ENCODE results near the gene ARF1. TPM values are rescaled to one million over a fixed set of nuclear protein-coding genes. Genes with fewer than 3 reads are reported as not detected.

Gene ARF1
- total and polyA plus RNA-seq, 2 of the 13 experiments (the other 11 are each of a cell fraction or from before 2014, with no cell fraction given) = 186 to 327 TPM

DNA sequence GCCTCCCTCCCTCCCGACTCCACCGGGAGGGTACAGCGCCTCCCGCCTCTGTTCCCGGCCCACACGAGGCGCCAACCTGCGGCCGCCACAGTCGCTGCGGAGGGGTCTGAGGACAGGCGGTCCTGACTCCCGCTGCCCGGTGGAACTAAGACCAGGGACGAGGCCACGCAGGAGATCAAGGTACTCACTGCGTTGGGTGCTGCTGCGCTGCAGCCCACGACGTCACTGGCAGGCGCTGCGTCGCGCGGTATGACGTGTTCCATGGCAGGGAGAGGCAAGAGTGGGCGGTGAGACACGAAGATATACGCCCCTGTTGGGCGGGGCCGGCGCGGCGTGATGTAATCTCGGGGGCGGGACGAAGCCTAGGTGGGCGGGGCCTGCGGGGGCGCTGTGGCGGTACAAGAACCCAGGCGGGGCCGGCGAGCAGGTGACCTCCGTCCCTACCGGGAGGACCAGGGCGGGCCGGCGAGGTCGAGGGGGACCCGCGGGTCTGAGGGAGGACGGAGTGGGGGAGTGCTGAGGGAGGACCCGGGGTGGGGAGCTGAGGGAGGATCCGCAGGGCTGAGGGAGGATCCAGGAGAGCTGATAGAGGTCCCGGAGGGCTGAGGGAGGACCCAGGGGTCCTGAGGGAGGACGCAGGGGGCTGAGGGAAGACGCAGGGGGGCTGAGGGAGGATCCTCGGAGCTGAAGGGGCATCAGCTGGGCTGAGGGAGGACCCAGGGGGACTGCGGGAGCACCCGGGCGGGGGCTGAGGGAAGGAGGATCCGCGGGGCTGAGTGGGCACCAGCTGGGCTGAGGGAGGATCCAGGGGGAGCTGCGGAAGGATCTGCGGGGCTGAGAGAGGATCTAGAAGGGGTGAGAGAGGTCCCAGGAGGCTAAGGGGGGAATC lies 26.8 kb downstream of the ARF1 start, which contains the start of gene MRPL55 (continued):
- TF ChIP-seq, protein P1, sequence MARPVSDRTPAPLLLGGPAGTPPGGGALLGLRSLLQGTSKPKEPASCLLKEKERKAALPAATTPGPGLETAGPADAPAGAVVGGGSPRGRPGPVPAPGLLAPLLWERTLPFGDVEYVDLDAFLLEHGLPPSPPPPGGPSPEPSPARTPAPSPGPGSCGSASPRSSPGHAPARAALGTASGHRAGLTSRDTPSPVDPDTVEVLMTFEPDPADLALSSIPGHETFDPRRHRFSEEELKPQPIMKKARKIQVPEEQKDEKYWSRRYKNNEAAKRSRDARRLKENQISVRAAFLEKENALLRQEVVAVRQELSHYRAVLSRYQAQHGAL (CRISPR knock-in tag; IDR thresholded peaks at IDR 0.05; ENCODE audit: not compliant biosample characterization) = no peak
- peak; percentile 84 for TF ChIP-seq ZNF430 (CRISPR knock-in tag; IDR thresholded peaks at IDR 0.05)
- peak; percentile 92 for TF ChIP-seq ZIK1 (CRISPR knock-in tag; IDR thresholded peaks at IDR 0.05; ENCODE audit: borderline replicate concordance, low read depth)
- TF ChIP-seq ZFP82 (CRISPR knock-in tag; IDR thresholded peaks at IDR 0.05; ENCODE audit: borderline replicate concordance) = peak; percentile 99
- TF ChIP-seq ZNF883 (CRISPR knock-in tag; IDR thresholded peaks at IDR 0.05; ENCODE audit: not compliant biosample characterization) = peak; percentile 94
- TF ChIP-seq ELF4 (CRISPR knock-in tag; IDR thresholded peaks at IDR 0.05; ENCODE audit: borderline replicate concordance) = no peak
- peak; percentile 29; the same call in 1 of the 2 replicates for TF ChIP-seq ZNF713 (CRISPR knock-in tag; IDR thresholded peaks at IDR 0.05)
- TF ChIP-seq ARNT2 (CRISPR knock-in tag; IDR thresholded peaks at IDR 0.05; ENCODE audit: low read depth) = peak; percentile 90
- TF ChIP-seq, protein P2, sequence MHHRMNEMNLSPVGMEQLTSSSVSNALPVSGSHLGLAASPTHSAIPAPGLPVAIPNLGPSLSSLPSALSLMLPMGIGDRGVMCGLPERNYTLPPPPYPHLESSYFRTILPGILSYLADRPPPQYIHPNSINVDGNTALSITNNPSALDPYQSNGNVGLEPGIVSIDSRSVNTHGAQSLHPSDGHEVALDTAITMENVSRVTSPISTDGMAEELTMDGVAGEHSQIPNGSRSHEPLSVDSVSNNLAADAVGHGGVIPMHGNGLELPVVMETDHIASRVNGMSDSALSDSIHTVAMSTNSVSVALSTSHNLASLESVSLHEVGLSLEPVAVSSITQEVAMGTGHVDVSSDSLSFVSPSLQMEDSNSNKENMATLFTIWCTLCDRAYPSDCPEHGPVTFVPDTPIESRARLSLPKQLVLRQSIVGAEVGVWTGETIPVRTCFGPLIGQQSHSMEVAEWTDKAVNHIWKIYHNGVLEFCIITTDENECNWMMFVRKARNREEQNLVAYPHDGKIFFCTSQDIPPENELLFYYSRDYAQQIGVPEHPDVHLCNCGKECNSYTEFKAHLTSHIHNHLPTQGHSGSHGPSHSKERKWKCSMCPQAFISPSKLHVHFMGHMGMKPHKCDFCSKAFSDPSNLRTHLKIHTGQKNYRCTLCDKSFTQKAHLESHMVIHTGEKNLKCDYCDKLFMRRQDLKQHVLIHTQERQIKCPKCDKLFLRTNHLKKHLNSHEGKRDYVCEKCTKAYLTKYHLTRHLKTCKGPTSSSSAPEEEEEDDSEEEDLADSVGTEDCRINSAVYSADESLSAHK (CRISPR knock-in tag; IDR thresholded peaks at IDR 0.05; ENCODE audit: borderline replicate concordance) = no peak
- TF ChIP-seq, protein P3, sequence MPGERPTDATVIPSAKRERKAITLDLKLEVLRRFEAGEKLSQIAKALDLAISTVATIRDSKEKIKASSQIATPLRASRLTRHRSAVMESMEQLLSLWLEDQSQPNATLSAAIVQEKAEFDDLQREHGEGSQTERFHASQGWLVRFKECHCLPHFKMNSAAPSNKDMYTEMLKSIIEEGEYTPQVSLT (CRISPR knock-in tag; IDR thresholded peaks at IDR 0.05; ENCODE audit: borderline replicate concordance, low read depth) = no peak
- TF ChIP-seq NAIF1 (CRISPR knock-in tag; IDR thresholded peaks at IDR 0.05; ENCODE audit: borderline replicate concordance) = no peak
- peak; percentile 89; the same call in 1 of the 2 replicates for TF ChIP-seq EED (CRISPR knock-in tag; IDR thresholded peaks at IDR 0.05)
- TF ChIP-seq PCBP1 (IDR thresholded peaks at IDR 0.05; ENCODE audit: borderline replicate concordance, low read depth, low read length) = peak; percentile 24; the same call in 1 of the 2 replicates
- TF ChIP-seq ZNF263 (CRISPR knock-in tag; IDR thresholded peaks at IDR 0.05) = peak; percentile 95
- peak; percentile 63 for TF ChIP-seq SP2 (CRISPR knock-in tag; IDR thresholded peaks at IDR 0.05)
- TF ChIP-seq ZNF225 (CRISPR knock-in tag; IDR thresholded peaks at IDR 0.05) = peak; percentile 78
- 0 out of 2 replicates have a peak, but pooled peaks have one; percentile 49 for TF ChIP-seq ESRRA (CRISPR knock-in tag; IDR thresholded peaks at IDR 0.05; ENCODE audit: low read depth)
- TF ChIP-seq ZNF615 (CRISPR knock-in tag; IDR thresholded peaks at IDR 0.05; ENCODE audit: borderline replicate concordance) = no peak
- TF ChIP-seq, protein P4, sequence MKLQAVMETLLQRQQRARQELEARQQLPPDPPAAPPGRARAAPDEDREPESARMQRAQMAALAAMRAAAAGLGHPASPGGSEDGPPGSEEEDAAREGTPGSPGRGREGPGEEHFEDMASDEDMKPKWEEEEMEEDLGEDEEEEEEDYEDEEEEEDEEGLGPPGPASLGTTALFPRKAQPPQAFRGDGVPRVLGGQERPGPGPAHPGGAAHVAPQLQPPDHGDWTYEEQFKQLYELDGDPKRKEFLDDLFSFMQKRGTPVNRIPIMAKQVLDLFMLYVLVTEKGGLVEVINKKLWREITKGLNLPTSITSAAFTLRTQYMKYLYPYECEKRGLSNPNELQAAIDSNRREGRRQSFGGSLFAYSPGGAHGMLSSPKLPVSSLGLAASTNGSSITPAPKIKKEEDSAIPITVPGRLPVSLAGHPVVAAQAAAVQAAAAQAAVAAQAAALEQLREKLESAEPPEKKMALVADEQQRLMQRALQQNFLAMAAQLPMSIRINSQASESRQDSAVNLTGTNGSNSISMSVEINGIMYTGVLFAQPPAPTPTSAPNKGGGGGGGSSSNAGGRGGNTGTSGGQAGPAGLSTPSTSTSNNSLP (IDR thresholded peaks at IDR 0.05; ENCODE audit: low read depth, low read length) = peak; percentile 41; the same call in 1 of the 2 replicates
- TF ChIP-seq ZNF224 (CRISPR knock-in tag; IDR thresholded peaks at IDR 0.05) = no peak
- 0 out of 2 replicates have a peak, but pooled peaks have one; percentile 66 for TF ChIP-seq TSC22D2 (CRISPR knock-in tag; IDR thresholded peaks at IDR 0.05; ENCODE audit: borderline replicate concordance)
